ENCODE data around the gene KAT6B.

KAT6B gene

GRCh38 chr10:74825371-74826141 is 844 bp upstream of the KAT6B start:
- peak overlapping the region; percentile 82 for H3K4me3 ChIP-seq (ENCODE audit: low read depth, low read length)
- peaks cover 23% of the 10 kb centered on the region for H3K4me1 ChIP-seq
- TF ChIP-seq, protein P1, sequence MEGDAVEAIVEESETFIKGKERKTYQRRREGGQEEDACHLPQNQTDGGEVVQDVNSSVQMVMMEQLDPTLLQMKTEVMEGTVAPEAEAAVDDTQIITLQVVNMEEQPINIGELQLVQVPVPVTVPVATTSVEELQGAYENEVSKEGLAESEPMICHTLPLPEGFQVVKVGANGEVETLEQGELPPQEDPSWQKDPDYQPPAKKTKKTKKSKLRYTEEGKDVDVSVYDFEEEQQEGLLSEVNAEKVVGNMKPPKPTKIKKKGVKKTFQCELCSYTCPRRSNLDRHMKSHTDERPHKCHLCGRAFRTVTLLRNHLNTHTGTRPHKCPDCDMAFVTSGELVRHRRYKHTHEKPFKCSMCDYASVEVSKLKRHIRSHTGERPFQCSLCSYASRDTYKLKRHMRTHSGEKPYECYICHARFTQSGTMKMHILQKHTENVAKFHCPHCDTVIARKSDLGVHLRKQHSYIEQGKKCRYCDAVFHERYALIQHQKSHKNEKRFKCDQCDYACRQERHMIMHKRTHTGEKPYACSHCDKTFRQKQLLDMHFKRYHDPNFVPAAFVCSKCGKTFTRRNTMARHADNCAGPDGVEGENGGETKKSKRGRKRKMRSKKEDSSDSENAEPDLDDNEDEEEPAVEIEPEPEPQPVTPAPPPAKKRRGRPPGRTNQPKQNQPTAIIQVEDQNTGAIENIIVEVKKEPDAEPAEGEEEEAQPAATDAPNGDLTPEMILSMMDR (IDR thresholded peaks at IDR 0.05; ENCODE audit: low read depth, low read length): no peak
- no peaks in the 10 kb centered on the region for H3K9me3 ChIP-seq
- H3K36me3 ChIP-seq: no peaks in the 10 kb centered on the region
- H3K27me3 ChIP-seq: no peaks in the 10 kb centered on the region
- peak; percentile 71 for DNase-seq

- Histone ChIP-seq H3K4me1 (peaks cover 21% of the 10 kb centered on the region), H3K27me3 (no peaks in the 10 kb centered on the region), H3K9me3 (no peaks in the 10 kb centered on the region), H3K36me3 (no peaks in the 10 kb centered on the region), H3K4me3 (ENCODE audit: low read depth, low read length) (peak overlapping the region; percentile 65)
- TF ChIP-seq, protein P1 (IDR thresholded peaks at IDR 0.05; ENCODE audit: low read depth, low read length): no peak
- DNase-seq: no peak
These were observed 643 bp downstream of the KAT6B start for GRCh38 chr10:74827045-74827441.

- no peak for DNase-seq
- Histone ChIP-seq H3K4me3 (ENCODE audit: low read depth, low read length) (no peak overlapping the region; the same call in 1 of the 2 replicates), H3K4me1 (peaks cover 15% of the 10 kb centered on the region), H3K9me3 (no peaks in the 10 kb centered on the region), H3K27me3 (no peaks in the 10 kb centered on the region), H3K36me3 (no peaks in the 10 kb centered on the region)
- TF ChIP-seq, protein P1 (IDR thresholded peaks at IDR 0.05; ENCODE audit: low read depth, low read length): no peak
These were observed 1.3 kb downstream of the KAT6B start for GRCh38 chr10:74827694-74828093.

DNA sequence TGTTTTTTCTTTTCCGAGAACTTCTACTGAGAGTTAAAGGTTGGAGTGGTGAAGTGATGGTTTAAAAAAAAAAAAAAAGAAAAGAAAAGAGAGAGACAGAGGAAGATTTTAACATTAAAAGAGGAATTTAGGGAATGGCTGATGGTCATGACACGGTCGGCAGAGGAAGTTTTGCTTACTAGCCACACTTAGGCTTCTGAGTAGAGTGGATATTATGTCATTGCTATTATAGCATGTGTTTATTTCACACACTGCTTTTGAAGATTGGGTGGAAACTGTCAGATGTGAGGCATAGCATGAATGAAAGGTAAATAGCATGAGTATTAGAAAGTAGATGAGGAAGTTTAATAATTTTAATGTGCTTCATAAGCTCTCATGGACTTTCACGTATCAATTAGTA is 2.5 kb downstream of the KAT6B start:
- H3K4me3 ChIP-seq (ENCODE audit: low read depth, low read length): no peak overlapping the region
- no peaks in the 10 kb centered on the region for H3K9me3 ChIP-seq
- H3K27me3 ChIP-seq: no peaks in the 10 kb centered on the region
- no peaks in the 10 kb centered on the region for H3K36me3 ChIP-seq
- TF ChIP-seq, protein P1 (IDR thresholded peaks at IDR 0.05; ENCODE audit: low read depth, low read length): no peak
- peaks cover 3% of the 10 kb centered on the region for H3K4me1 ChIP-seq
- no peak for DNase-seq

- DNase-seq: no peak
- no peaks in the 10 kb centered on the region for H3K27me3 ChIP-seq
- no peaks in the 10 kb centered on the region for H3K9me3 ChIP-seq
- H3K36me3 ChIP-seq: no peaks in the 10 kb centered on the region
- H3K4me3 ChIP-seq (ENCODE audit: low read depth, low read length): no peak overlapping the region
- TF ChIP-seq, protein P1 (IDR thresholded peaks at IDR 0.05; ENCODE audit: low read depth, low read length): no peak
- no peaks in the 10 kb centered on the region for H3K4me1 ChIP-seq
These were observed 5.2 kb downstream of the KAT6B start for GRCh38 chr10:74831518-74832120.

- TF ChIP-seq, protein P1 (IDR thresholded peaks at IDR 0.05; ENCODE audit: low read depth, low read length): no peak
- H3K4me1 ChIP-seq: peaks cover 4% of the 10 kb centered on the region
These were observed 9.6 kb downstream of the KAT6B start for GRCh38 chr10:74835963-74836362.

More at GRCh38 chr10:74835963-74836362, 9.6 kb downstream of the KAT6B start:
- Histone ChIP-seq H3K9me3 (no peaks in the 10 kb centered on the region), H3K4me3 (ENCODE audit: low read depth, low read length) (no peak overlapping the region), H3K36me3 (no peaks in the 10 kb centered on the region), H3K27me3 (no peaks in the 10 kb centered on the region)
- DNase-seq: no peak

Data from BE2C (cell line).